ENCODE data around the gene PRKCA. TPM values are rescaled to one million over a fixed set of nuclear protein-coding genes. Genes with fewer than 3 reads are reported as not detected.

The PRKCA gene
- total RNA-seq, 1 experiment from 2014 or later = 20.7 TPM

- ChIA-PET CTCF (no interaction called here), POLR2A (no interaction called here)
- TF ChIP-seq CTCF (IDR thresholded peaks at IDR 0.05; ENCODE audit: unreplicated experiment) = no peak
These were observed 545.3 kb downstream of the PRKCA start for GRCh38 chr17:66847704-66848103.

GRCh38 chr17:66848496-66848895, 546.1 kb downstream of the PRKCA start:
- H3K4me1 Mint-ChIP-seq (ENCODE audit: insufficient read depth, unreplicated experiment) = no peaks in the 10 kb centered on the region
- peaks cover 27% of the 10 kb centered on the region for H3K27me3 Mint-ChIP-seq (ENCODE audit: insufficient read depth, unreplicated experiment)
- H3K4me3 Mint-ChIP-seq (ENCODE audit: unreplicated experiment) = no peak overlapping the region
- H3K27ac Mint-ChIP-seq (ENCODE audit: low read depth, unreplicated experiment) = no peak overlapping the region
- no peak for TF ChIP-seq CTCF (IDR thresholded peaks at IDR 0.05; ENCODE audit: unreplicated experiment)
- no peaks in the 10 kb centered on the region for H3K36me3 Mint-ChIP-seq (ENCODE audit: insufficient read depth, unreplicated experiment)
- ChIA-PET CTCF (no interaction called here), POLR2A (no interaction called here)
- DNase-seq (ENCODE audit: unreplicated experiment) = no peak
- intact Hi-C loops (cut with micrococcal nuclease) = no loop called here
- no TSS peak for BruUV-seq (replicated peaks)
- H3K9me3 Mint-ChIP-seq (ENCODE audit: unreplicated experiment) = no peaks in the 10 kb centered on the region

More at GRCh38 chr17:66847704-66848103, 545.3 kb downstream of the PRKCA start:
- Mint-ChIP-seq H3K4me3 (ENCODE audit: unreplicated experiment) (no peak overlapping the region), H3K27ac (ENCODE audit: low read depth, unreplicated experiment) (no peak overlapping the region), H3K4me1 (ENCODE audit: insufficient read depth, unreplicated experiment) (no peaks in the 10 kb centered on the region), H3K9me3 (ENCODE audit: unreplicated experiment) (no peaks in the 10 kb centered on the region), H3K27me3 (ENCODE audit: insufficient read depth, unreplicated experiment) (peaks cover 27% of the 10 kb centered on the region), H3K36me3 (ENCODE audit: insufficient read depth, unreplicated experiment) (no peaks in the 10 kb centered on the region)
- intact Hi-C loops (cut with micrococcal nuclease) = no loop called here
- BruUV-seq (replicated peaks) = no TSS peak
- DNase-seq (ENCODE audit: unreplicated experiment) = no peak

GRCh38 chr17:66849032-66849655, 546.7 kb downstream of the PRKCA start:
- POLR2A ChIA-PET = no interaction called here
- H3K27me3 Mint-ChIP-seq (ENCODE audit: insufficient read depth, unreplicated experiment) = peaks cover 27% of the 10 kb centered on the region
- intact Hi-C loops (cut with micrococcal nuclease) = no loop called here
- H3K36me3 Mint-ChIP-seq (ENCODE audit: insufficient read depth, unreplicated experiment) = no peaks in the 10 kb centered on the region
- H3K4me1 Mint-ChIP-seq (ENCODE audit: insufficient read depth, unreplicated experiment) = no peaks in the 10 kb centered on the region
- no peaks in the 10 kb centered on the region for H3K9me3 Mint-ChIP-seq (ENCODE audit: unreplicated experiment)
- no peak for DNase-seq (ENCODE audit: unreplicated experiment)
- H3K27ac Mint-ChIP-seq (ENCODE audit: low read depth, unreplicated experiment) = no peak overlapping the region
- no TSS peak for BruUV-seq (replicated peaks)
- CTCF ChIA-PET = no interaction called here
- no peak for TF ChIP-seq CTCF (IDR thresholded peaks at IDR 0.05; ENCODE audit: unreplicated experiment)
- H3K4me3 Mint-ChIP-seq (ENCODE audit: unreplicated experiment) = no peak overlapping the region

- no TSS peak for BruUV-seq (replicated peaks)
- TF ChIP-seq CTCF (IDR thresholded peaks at IDR 0.05; ENCODE audit: unreplicated experiment) = no peak
- ChIA-PET POLR2A (interaction anchor here (0.7 kb wide), 1 partner anchor 438 kb away, joined by 3 read pairs; no protein-coding TSS in a partner anchor), CTCF (no interaction called here)
- no peaks in the 10 kb centered on the region for H3K4me1 Mint-ChIP-seq (ENCODE audit: insufficient read depth, unreplicated experiment)
- no peak for DNase-seq (ENCODE audit: unreplicated experiment)
- peaks cover 26% of the 10 kb centered on the region for H3K27me3 Mint-ChIP-seq (ENCODE audit: insufficient read depth, unreplicated experiment)
- intact Hi-C loops (cut with micrococcal nuclease) = no loop called here
- no peak overlapping the region for H3K27ac Mint-ChIP-seq (ENCODE audit: low read depth, unreplicated experiment)
- peaks cover 8% of the 10 kb centered on the region for H3K9me3 Mint-ChIP-seq (ENCODE audit: unreplicated experiment)
- no peaks in the 10 kb centered on the region for H3K36me3 Mint-ChIP-seq (ENCODE audit: insufficient read depth, unreplicated experiment)
- no peak overlapping the region for H3K4me3 Mint-ChIP-seq (ENCODE audit: unreplicated experiment)
These were observed 547.6 kb downstream of the PRKCA start for GRCh38 chr17:66849851-66850580.

All from MCF 10A (cell line).